Measurements from ENCODE around the gene TENT5A.
A peak's percentile ranks its signal among the peaks of the same experiment; 100 is the strongest.
"Not testable (repeated sequence)": the region's sequence is repeated elsewhere in the genome, so short reads cannot be mapped to it uniquely, and the experiment has no call there.

TENT5A gene

GRCh38 chr6:81750200-81750599 is 2.3 kb downstream of the TENT5A start:
- Histone ChIP-seq H3K36me3 (ENCODE audit: control insufficient read depth, insufficient read depth, low read length, severe bottlenecking) (peaks cover 20% of the 10 kb centered on the region), H3K27me3 (replicated peaks; ENCODE audit: control insufficient read depth, insufficient read depth, low read length) (no peaks in the 10 kb centered on the region), H3K9me3 (ENCODE audit: control insufficient read depth, low read length) (no peaks in the 10 kb centered on the region), H3K4me3 (ENCODE audit: low read length) (peak overlapping the region; percentile 95), H3K4me1 (ENCODE audit: control insufficient read depth, insufficient read depth, low read length) (peaks cover 37% of the 10 kb centered on the region), H3K9ac (ENCODE audit: low read length) (peak overlapping the region; percentile 87)
- no peak for DNase-seq (ENCODE audit: low read depth)

- Histone ChIP-seq H3K9me3 (ENCODE audit: control insufficient read depth, low read length) (no peaks in the 10 kb centered on the region), H3K4me3 (ENCODE audit: low read length) (peak overlapping the region; percentile 95), H3K27me3 (replicated peaks; ENCODE audit: control insufficient read depth, insufficient read depth, low read length) (no peaks in the 10 kb centered on the region), H3K36me3 (ENCODE audit: control insufficient read depth, insufficient read depth, low read length, severe bottlenecking) (peaks cover 20% of the 10 kb centered on the region), H3K4me1 (ENCODE audit: control insufficient read depth, insufficient read depth, low read length) (peaks cover 37% of the 10 kb centered on the region), H3K9ac (ENCODE audit: low read length) (peak overlapping the region; percentile 87)
- no peak for DNase-seq (ENCODE audit: low read depth)
Measured at GRCh38 chr6:81749707-81750106, 2.8 kb downstream of the TENT5A start.

GRCh38 chr6:81748994-81749393 is 3.5 kb downstream of the TENT5A start:
- Histone ChIP-seq H3K4me1 (ENCODE audit: control insufficient read depth, insufficient read depth, low read length) (peaks cover 34% of the 10 kb centered on the region), H3K9me3 (ENCODE audit: control insufficient read depth, low read length) (no peaks in the 10 kb centered on the region), H3K27me3 (replicated peaks; ENCODE audit: control insufficient read depth, insufficient read depth, low read length) (no peaks in the 10 kb centered on the region), H3K9ac (ENCODE audit: low read length) (peak overlapping the region; percentile 87), H3K36me3 (ENCODE audit: control insufficient read depth, insufficient read depth, low read length, severe bottlenecking) (peaks cover 20% of the 10 kb centered on the region), H3K4me3 (ENCODE audit: low read length) (peak overlapping the region; percentile 95)
- DNase-seq (ENCODE audit: low read depth) = peak; percentile 20

GRCh38 chr6:81747327-81747726 is 5.2 kb downstream of the TENT5A start:
- H3K27me3 ChIP-seq (replicated peaks; ENCODE audit: control insufficient read depth, insufficient read depth, low read length) = no peaks in the 10 kb centered on the region
- no peak for DNase-seq (ENCODE audit: low read depth)
- H3K4me3 ChIP-seq (ENCODE audit: low read length) = no peak overlapping the region
- no peak overlapping the region for H3K9ac ChIP-seq (ENCODE audit: low read length)
- peaks cover 20% of the 10 kb centered on the region for H3K36me3 ChIP-seq (ENCODE audit: control insufficient read depth, insufficient read depth, low read length, severe bottlenecking)
- no peaks in the 10 kb centered on the region for H3K9me3 ChIP-seq (ENCODE audit: control insufficient read depth, low read length)
- H3K4me1 ChIP-seq (ENCODE audit: control insufficient read depth, insufficient read depth, low read length) = peaks cover 33% of the 10 kb centered on the region

- H3K36me3 ChIP-seq (ENCODE audit: control insufficient read depth, insufficient read depth, low read length, severe bottlenecking) = peaks cover 17% of the 10 kb centered on the region
- H3K4me3 ChIP-seq (ENCODE audit: low read length) = no peak overlapping the region
- no peak for DNase-seq (ENCODE audit: low read depth)
- no peak overlapping the region for H3K9ac ChIP-seq (ENCODE audit: low read length)
- H3K9me3 ChIP-seq (ENCODE audit: control insufficient read depth, low read length) = no peaks in the 10 kb centered on the region
- H3K27me3 ChIP-seq (replicated peaks; ENCODE audit: control insufficient read depth, insufficient read depth, low read length) = no peaks in the 10 kb centered on the region
- H3K4me1 ChIP-seq (ENCODE audit: control insufficient read depth, insufficient read depth, low read length) = peaks cover 21% of the 10 kb centered on the region
Measured at GRCh38 chr6:81744131-81744530, 8.3 kb downstream of the TENT5A start.

GRCh38 chr6:81743649-81744048 is 8.8 kb downstream of the TENT5A start:
- Histone ChIP-seq H3K9ac (ENCODE audit: low read length) (no peak overlapping the region), H3K27me3 (replicated peaks; ENCODE audit: control insufficient read depth, insufficient read depth, low read length) (no peaks in the 10 kb centered on the region), H3K4me3 (ENCODE audit: low read length) (no peak overlapping the region), H3K36me3 (ENCODE audit: control insufficient read depth, insufficient read depth, low read length, severe bottlenecking) (peaks cover 17% of the 10 kb centered on the region), H3K9me3 (ENCODE audit: control insufficient read depth, low read length) (no peaks in the 10 kb centered on the region), H3K4me1 (ENCODE audit: control insufficient read depth, insufficient read depth, low read length) (peaks cover 16% of the 10 kb centered on the region)
- DNase-seq (ENCODE audit: low read depth) = no peak

- Histone ChIP-seq H3K9me3 (ENCODE audit: control insufficient read depth, low read length) (no peaks in the 10 kb centered on the region), H3K36me3 (ENCODE audit: control insufficient read depth, insufficient read depth, low read length, severe bottlenecking) (peaks cover 11% of the 10 kb centered on the region), H3K4me3 (ENCODE audit: low read length) (no peak overlapping the region), H3K27me3 (replicated peaks; ENCODE audit: control insufficient read depth, insufficient read depth, low read length) (no peaks in the 10 kb centered on the region), H3K4me1 (ENCODE audit: control insufficient read depth, insufficient read depth, low read length) (peaks cover 2% of the 10 kb centered on the region), H3K9ac (ENCODE audit: low read length) (no peak overlapping the region)
- DNase-seq (ENCODE audit: low read depth) = no peak
Measured at GRCh38 chr6:81741689-81742088, 10.8 kb downstream of the TENT5A start.

- not testable (repeated sequence) for H3K9ac ChIP-seq (ENCODE audit: low read length); H3K4me1 ChIP-seq (ENCODE audit: control insufficient read depth, insufficient read depth, low read length); H3K9me3 ChIP-seq (ENCODE audit: control insufficient read depth, low read length); H3K27me3 ChIP-seq (replicated peaks; ENCODE audit: control insufficient read depth, insufficient read depth, low read length); H3K4me3 ChIP-seq (ENCODE audit: low read length); DNase-seq (ENCODE audit: low read depth); H3K36me3 ChIP-seq (ENCODE audit: control insufficient read depth, insufficient read depth, low read length, severe bottlenecking)
Measured at GRCh38 chr6:81740591-81740990, 11.9 kb downstream of the TENT5A start.

- Histone ChIP-seq H3K36me3 (ENCODE audit: control insufficient read depth, insufficient read depth, low read length, severe bottlenecking) (no peaks in the 10 kb centered on the region), H3K9me3 (ENCODE audit: control insufficient read depth, low read length) (peaks cover 6% of the 10 kb centered on the region), H3K9ac (ENCODE audit: low read length) (no peak overlapping the region), H3K4me1 (ENCODE audit: control insufficient read depth, insufficient read depth, low read length) (no peaks in the 10 kb centered on the region), H3K27me3 (replicated peaks; ENCODE audit: control insufficient read depth, insufficient read depth, low read length) (no peaks in the 10 kb centered on the region), H3K4me3 (ENCODE audit: low read length) (no peak overlapping the region)
- DNase-seq (ENCODE audit: low read depth) = no peak
Measured at GRCh38 chr6:81739230-81740195, 13.0 kb downstream of the TENT5A start.

GRCh38 chr6:81736428-81736827 is 16.1 kb downstream of the TENT5A start:
- Histone ChIP-seq H3K36me3 (ENCODE audit: control insufficient read depth, insufficient read depth, low read length, severe bottlenecking) (no peaks in the 10 kb centered on the region), H3K4me1 (ENCODE audit: control insufficient read depth, insufficient read depth, low read length) (no peaks in the 10 kb centered on the region), H3K9me3 (ENCODE audit: control insufficient read depth, low read length) (peaks cover 6% of the 10 kb centered on the region), H3K9ac (ENCODE audit: low read length) (no peak overlapping the region), H3K27me3 (replicated peaks; ENCODE audit: control insufficient read depth, insufficient read depth, low read length) (no peaks in the 10 kb centered on the region), H3K4me3 (ENCODE audit: low read length) (no peak overlapping the region)
- DNase-seq (ENCODE audit: low read depth) = no peak

GRCh38 chr6:81735756-81736380 is 16.6 kb downstream of the TENT5A start:
- Histone ChIP-seq H3K36me3 (ENCODE audit: control insufficient read depth, insufficient read depth, low read length, severe bottlenecking) (no peaks in the 10 kb centered on the region), H3K9ac (ENCODE audit: low read length) (no peak overlapping the region), H3K4me1 (ENCODE audit: control insufficient read depth, insufficient read depth, low read length) (no peaks in the 10 kb centered on the region), H3K27me3 (replicated peaks; ENCODE audit: control insufficient read depth, insufficient read depth, low read length) (no peaks in the 10 kb centered on the region), H3K9me3 (ENCODE audit: control insufficient read depth, low read length) (peaks cover 6% of the 10 kb centered on the region), H3K4me3 (ENCODE audit: low read length) (no peak overlapping the region)
- DNase-seq (ENCODE audit: low read depth) = no peak

Data from adipocyte (in vitro differentiated cells).